Astrocyte (in vitro differentiated cells and primary cell): ENCODE measurements around the gene DUSP1.

Experiments used
- CTCF ChIP-seq: IDR thresholded peaks from 2 replicates; pipeline ENCODE4 v1.5.1; 2011; ENCODE audit warnings: low read depth, mild to moderate bottlenecking, inconsistent platforms, low read length, moderate library complexity; ENCODE audit not compliant: insufficient read depth
- EZH2 ChIP-seq: IDR thresholded peaks from 2 replicates; pipeline ENCODE4 v1.6.1; 2012; ENCODE audit warnings: mild to moderate bottlenecking, low read length, inconsistent platforms; ENCODE audit not compliant: insufficient read depth

GRCh38 chr5:172730222-172730621 is 40.8 kb downstream of the DUSP1 start:
- TF ChIP-seq CTCF = no peak
- no peak for TF ChIP-seq EZH2
